ENCODE results near the gene SUMO3.

GRCh38 chr21:44829507-44830092 is 11.7 kb upstream of the SUMO3 start:
- no peak for TF ChIP-seq POLR2A (IDR thresholded peaks at IDR 0.05; ENCODE audit: low read depth, low read length)
- TF ChIP-seq CTCF (conservative IDR thresholded peaks at IDR 0.05; ENCODE audit: low read depth, low read length): no peak
- no peak for TF ChIP-seq MAFK (IDR thresholded peaks at IDR 0.05; ENCODE audit: low read depth, low read length)
- no peak for TF ChIP-seq RCOR1 (IDR thresholded peaks at IDR 0.05; ENCODE audit: insufficient replicate concordance, low read length)
- TF ChIP-seq CHD1 (IDR thresholded peaks at IDR 0.05; ENCODE audit: low read depth, low read length): no peak
- no peak for TF ChIP-seq RFX5 (IDR thresholded peaks at IDR 0.05; ENCODE audit: low read depth, low read length)
- no peak for TF ChIP-seq RAD21 (IDR thresholded peaks at IDR 0.05; ENCODE audit: low read length)
- no peak for TF ChIP-seq MAZ (IDR thresholded peaks at IDR 0.05; ENCODE audit: borderline replicate concordance, low read depth, low read length)
- TF ChIP-seq SMC3 (IDR thresholded peaks at IDR 0.05; ENCODE audit: low read depth, low read length): no peak

Data from IMR-90 (cell line).